Tibial nerve (tissue), 3 donors: ENCODE data around the gene MCM3AP.

Source experiments
- POLR2A ChIP-seq, 2 donors: fragments of 450-650 bp; IDR thresholded peaks; one replicate each; pipeline ENCODE4 v1.6.1; 2017; ENCODE audit warnings: antibody characterized with exemption in 2 of 2, mild to moderate bottlenecking in 2 of 2, moderate library complexity in 2 of 2
- TF ChIP-seq, protein P1 (sequence below), 5 experiments: fragments of 200-600 bp in 3 of 5; fragments of 450-650 bp in 2 of 5; sonication (generic) in 3 of 5; IDR thresholded peaks; one replicate each; pipeline ENCODE4 v1.5.1; 2016 to 2019; ENCODE audit warnings: antibody characterized with exemption in 5 of 5, mild to moderate bottlenecking in 3 of 5, moderate library complexity in 2 of 5

DNA sequence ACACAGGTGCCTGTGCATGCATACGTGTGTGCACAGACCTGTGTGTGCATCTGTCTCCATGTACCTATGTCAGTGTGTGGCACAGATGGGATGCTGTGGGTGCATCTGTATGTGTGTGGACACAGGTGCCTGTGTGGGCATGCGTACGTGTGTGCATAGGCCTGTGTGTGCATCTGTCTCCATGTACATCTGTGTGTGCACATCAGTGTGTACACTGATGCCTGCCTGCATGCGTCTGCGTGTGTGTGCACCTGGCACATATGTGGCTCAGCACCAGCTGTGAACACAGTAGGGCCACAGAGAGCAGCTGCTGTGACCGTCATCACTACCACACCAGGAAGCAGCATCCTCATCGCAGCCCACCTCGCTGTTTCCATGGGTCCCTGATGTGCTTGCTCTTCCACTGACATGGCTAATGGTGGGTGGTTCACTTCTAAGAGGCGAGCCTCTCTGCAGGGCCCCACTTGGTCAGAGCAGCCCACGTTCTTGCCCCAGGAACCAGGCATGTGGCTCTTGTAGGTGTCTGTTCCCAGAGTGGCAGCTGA is 91.5 kb downstream of the MCM3AP start:
- TF ChIP-seq, protein P1, sequence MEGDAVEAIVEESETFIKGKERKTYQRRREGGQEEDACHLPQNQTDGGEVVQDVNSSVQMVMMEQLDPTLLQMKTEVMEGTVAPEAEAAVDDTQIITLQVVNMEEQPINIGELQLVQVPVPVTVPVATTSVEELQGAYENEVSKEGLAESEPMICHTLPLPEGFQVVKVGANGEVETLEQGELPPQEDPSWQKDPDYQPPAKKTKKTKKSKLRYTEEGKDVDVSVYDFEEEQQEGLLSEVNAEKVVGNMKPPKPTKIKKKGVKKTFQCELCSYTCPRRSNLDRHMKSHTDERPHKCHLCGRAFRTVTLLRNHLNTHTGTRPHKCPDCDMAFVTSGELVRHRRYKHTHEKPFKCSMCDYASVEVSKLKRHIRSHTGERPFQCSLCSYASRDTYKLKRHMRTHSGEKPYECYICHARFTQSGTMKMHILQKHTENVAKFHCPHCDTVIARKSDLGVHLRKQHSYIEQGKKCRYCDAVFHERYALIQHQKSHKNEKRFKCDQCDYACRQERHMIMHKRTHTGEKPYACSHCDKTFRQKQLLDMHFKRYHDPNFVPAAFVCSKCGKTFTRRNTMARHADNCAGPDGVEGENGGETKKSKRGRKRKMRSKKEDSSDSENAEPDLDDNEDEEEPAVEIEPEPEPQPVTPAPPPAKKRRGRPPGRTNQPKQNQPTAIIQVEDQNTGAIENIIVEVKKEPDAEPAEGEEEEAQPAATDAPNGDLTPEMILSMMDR (IDR thresholded peaks at IDR 0.05): no peak
- no peak for TF ChIP-seq POLR2A (IDR thresholded peaks at IDR 0.05)
